Keratinocyte (primary cell): ENCODE data around the gene MAPK1.
"Not testable (repeated sequence)": the region's sequence is repeated elsewhere in the genome, so short reads cannot be mapped to it uniquely, and the experiment has no call there.

Experiments used
- EZH2 ChIP-seq: IDR thresholded peaks from one replicate; pipeline ENCODE4 v1.6.1; 2012; ENCODE audit warnings: inconsistent platforms, mild to moderate bottlenecking, low read length, moderate library complexity
- TF ChIP-seq, protein P1 (sequence below), 3 experiments: IDR thresholded peaks in 1 of 3; conservative IDR thresholded peaks in 1 of 3; optimal IDR thresholded peaks in 1 of 3; 2 replicates in 2 of 3; 3 replicates in 1 of 3; pipeline versions ENCODE3 to v1.5.1; 2011; ENCODE audit warnings: low read length in 3 of 3, mild to moderate bottlenecking in 3 of 3, moderate library complexity in 2 of 3, control low read depth in 1 of 3, inconsistent platforms in 1 of 3; ENCODE audit not compliant: insufficient read depth in 2 of 3; ENCODE audit errors: extremely low read depth in 1 of 3

- TF ChIP-seq, protein P1, sequence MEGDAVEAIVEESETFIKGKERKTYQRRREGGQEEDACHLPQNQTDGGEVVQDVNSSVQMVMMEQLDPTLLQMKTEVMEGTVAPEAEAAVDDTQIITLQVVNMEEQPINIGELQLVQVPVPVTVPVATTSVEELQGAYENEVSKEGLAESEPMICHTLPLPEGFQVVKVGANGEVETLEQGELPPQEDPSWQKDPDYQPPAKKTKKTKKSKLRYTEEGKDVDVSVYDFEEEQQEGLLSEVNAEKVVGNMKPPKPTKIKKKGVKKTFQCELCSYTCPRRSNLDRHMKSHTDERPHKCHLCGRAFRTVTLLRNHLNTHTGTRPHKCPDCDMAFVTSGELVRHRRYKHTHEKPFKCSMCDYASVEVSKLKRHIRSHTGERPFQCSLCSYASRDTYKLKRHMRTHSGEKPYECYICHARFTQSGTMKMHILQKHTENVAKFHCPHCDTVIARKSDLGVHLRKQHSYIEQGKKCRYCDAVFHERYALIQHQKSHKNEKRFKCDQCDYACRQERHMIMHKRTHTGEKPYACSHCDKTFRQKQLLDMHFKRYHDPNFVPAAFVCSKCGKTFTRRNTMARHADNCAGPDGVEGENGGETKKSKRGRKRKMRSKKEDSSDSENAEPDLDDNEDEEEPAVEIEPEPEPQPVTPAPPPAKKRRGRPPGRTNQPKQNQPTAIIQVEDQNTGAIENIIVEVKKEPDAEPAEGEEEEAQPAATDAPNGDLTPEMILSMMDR (optimal IDR thresholded peaks at IDR 0.05 in 1 of 3, IDR thresholded peaks at IDR 0.05 in 1 of 3, conservative IDR thresholded peaks at IDR 0.05 in 1 of 3; ENCODE audit: extremely low read depth in 1 of 3, insufficient read depth in 2 of 3, low read length in 3 of 3): not testable (repeated sequence)
- not testable (repeated sequence) for TF ChIP-seq EZH2
These were observed 19.4 kb downstream of the MAPK1 start for GRCh38 chr22:21848057-21848456.
